Fibroblast of pulmonary artery (primary cell): ENCODE measurements around the gene RALB.

ENCODE experiments used
- DNase-seq: peaks from one replicate; pipeline ENCODE4 v3.0.0-alpha.2; 2010; ENCODE audit warnings: low read depth
- H3K4me3 ChIP-seq: replicated peaks from 2 replicates; pipeline ENCODE4 v1.5.1; 2011; ENCODE audit warnings: low read depth, mild to moderate bottlenecking, control low read depth, low read length, moderate library complexity
- CTCF ChIP-seq: IDR thresholded peaks from 2 replicates; pipeline ENCODE4 v1.5.1; 2011; ENCODE audit warnings: mild to moderate bottlenecking, control low read depth, low read length, inconsistent platforms; ENCODE audit errors: missing control alignments

Gene RALB

GRCh38 chr2:120252225-120253020, at the start of gene RALB:
Gene RALB (plus strand): TSS chr2:120252852. CDS start chr2:120278665, 25,813 bp downstream.
- peak; percentile 98 for DNase-seq
- no peak for TF ChIP-seq CTCF
- peak within 1 kb of the TSS; percentile 87 for H3K4me3 ChIP-seq

GRCh38 chr2:120203251-120204021, 49.2 kb upstream of the RALB start:
- DNase-seq: peak; percentile 24
- TF ChIP-seq CTCF: no peak
- H3K4me3 ChIP-seq: no peak overlapping the region

- peak; percentile 14 for TF ChIP-seq CTCF
- no peak overlapping the region for H3K4me3 ChIP-seq
- no peak for DNase-seq
Measured at GRCh38 chr2:120204022-120204405, 48.6 kb upstream of the RALB start.

GRCh38 chr2:120204417-120204816, 48.2 kb upstream of the RALB start:
- no peak for DNase-seq
- TF ChIP-seq CTCF: no peak
- no peak overlapping the region for H3K4me3 ChIP-seq

- TF ChIP-seq CTCF: no peak
- DNase-seq: no peak
- H3K4me3 ChIP-seq: no peak overlapping the region
Measured at GRCh38 chr2:120204945-120205670, 47.5 kb upstream of the RALB start.

GRCh38 chr2:120206022-120206581, 46.5 kb upstream of the RALB start:
- H3K4me3 ChIP-seq: no peak overlapping the region
- peak; percentile 10 for DNase-seq
- peak; percentile 39 for TF ChIP-seq CTCF
